HG02885 (cell line): ENCODE data around the gene SYTL1.

Source experiments
- ATAC-seq: cut with Tn5 transposase; IDR thresholded peaks from one replicate; pipeline ENCODE4 v1.9.1; 2021; ENCODE audit warnings: mild to moderate bottlenecking; ENCODE audit not compliant: unreplicated experiment, poor library complexity

The SYTL1 gene

GRCh38 chr1:27345272-27345671 lies 3.5 kb downstream of the SYTL1 start:
- ATAC-seq: no peak

- ATAC-seq: no peak
These were observed 4.5 kb downstream of the SYTL1 start for GRCh38 chr1:27346357-27346756.

- no peak for ATAC-seq
These were observed 5.3 kb downstream of the SYTL1 start for GRCh38 chr1:27346991-27347624.

GRCh38 chr1:27348861-27349783 lies 7.3 kb downstream of the SYTL1 start:
- no peak for ATAC-seq

- no peak for ATAC-seq
These were observed 8.2 kb downstream of the SYTL1 start for GRCh38 chr1:27349784-27350662.

- no peak for ATAC-seq
These were observed 9.1 kb downstream of the SYTL1 start for GRCh38 chr1:27350663-27351540.

GRCh38 chr1:27351541-27352107 lies 9.8 kb downstream of the SYTL1 start:
- ATAC-seq: no peak

GRCh38 chr1:27353166-27353565 lies 11.3 kb downstream of the SYTL1 start:
- no peak for ATAC-seq

- no peak for ATAC-seq
These were observed 11.8 kb downstream of the SYTL1 start for GRCh38 chr1:27353629-27354028.

GRCh38 chr1:27355683-27356082 lies 13.9 kb downstream of the SYTL1 start:
- ATAC-seq: no peak

GRCh38 chr1:27356277-27356618 lies 14.4 kb downstream of the SYTL1 start:
- no peak for ATAC-seq

- no peak for ATAC-seq
These were observed 14.9 kb downstream of the SYTL1 start for GRCh38 chr1:27356619-27357280.

GRCh38 chr1:27357281-27358037 lies 15.6 kb downstream of the SYTL1 start:
- ATAC-seq: no peak

- ATAC-seq: no peak
These were observed 16.5 kb downstream of the SYTL1 start for GRCh38 chr1:27358038-27358927.

GRCh38 chr1:27358928-27359313 lies 17.1 kb downstream of the SYTL1 start:
- no peak for ATAC-seq

- ATAC-seq: no peak
These were observed 18.0 kb downstream of the SYTL1 start for GRCh38 chr1:27359822-27360158.
